NCI-H82 treated with DMSO at 0.1 percent for 48 hours (cell line): ENCODE data around the gene HSD11B2.
A peak's percentile ranks its signal among the peaks of the same experiment; 100 is the strongest.

Experiments used
- DNase-seq: peaks from one replicate; lab custom pipeline; 2025; ENCODE audit not compliant: unreplicated experiment; lab: John Stamatoyannopoulos, UW

HSD11B2 gene

GRCh38 chr16:67431775-67432505 is 1.0 kb downstream of the HSD11B2 start:
- peak; percentile 21 for DNase-seq

DNA sequence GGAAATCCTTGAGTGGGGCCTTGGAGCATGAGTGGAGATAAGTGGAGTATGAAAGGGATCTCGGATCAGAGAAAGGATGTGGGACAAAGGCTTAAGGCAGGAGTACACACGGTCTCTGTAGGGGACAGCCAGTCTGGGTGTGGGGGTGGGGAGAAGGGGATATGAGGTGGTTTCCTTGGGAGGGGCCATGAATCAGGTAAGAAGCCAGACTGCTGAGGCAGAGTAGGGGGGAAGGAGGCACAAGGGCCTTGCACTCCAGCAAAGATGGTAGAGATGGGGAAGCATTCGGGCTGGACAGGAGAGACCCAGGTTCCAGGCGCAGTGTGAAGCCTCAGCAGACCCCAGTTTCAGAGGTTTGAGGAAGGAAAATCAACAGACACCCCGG is 1.6 kb downstream of the HSD11B2 start:
- no peak for DNase-seq

GRCh38 chr16:67433131-67433719 is 2.3 kb downstream of the HSD11B2 start:
- no peak for DNase-seq

DNA sequence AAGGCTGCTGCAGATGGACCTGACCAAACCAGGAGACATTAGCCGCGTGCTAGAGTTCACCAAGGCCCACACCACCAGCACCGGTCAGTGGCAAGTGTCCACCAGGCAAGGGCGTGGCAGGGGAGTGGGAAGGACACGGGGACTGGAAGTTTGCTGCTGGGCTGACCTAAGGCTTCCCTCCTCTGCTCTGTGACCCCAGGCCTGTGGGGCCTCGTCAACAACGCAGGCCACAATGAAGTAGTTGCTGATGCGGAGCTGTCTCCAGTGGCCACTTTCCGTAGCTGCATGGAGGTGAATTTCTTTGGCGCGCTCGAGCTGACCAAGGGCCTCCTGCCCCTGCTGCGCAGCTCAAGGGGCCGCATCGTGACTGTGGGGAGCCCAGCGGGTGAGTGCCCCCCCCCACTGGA is 4.8 kb downstream of the HSD11B2 start:
- DNase-seq, result no peak

GRCh38 chr16:67436640-67437193 is 5.8 kb downstream of the HSD11B2 start:
- DNase-seq, result no peak

DNA sequence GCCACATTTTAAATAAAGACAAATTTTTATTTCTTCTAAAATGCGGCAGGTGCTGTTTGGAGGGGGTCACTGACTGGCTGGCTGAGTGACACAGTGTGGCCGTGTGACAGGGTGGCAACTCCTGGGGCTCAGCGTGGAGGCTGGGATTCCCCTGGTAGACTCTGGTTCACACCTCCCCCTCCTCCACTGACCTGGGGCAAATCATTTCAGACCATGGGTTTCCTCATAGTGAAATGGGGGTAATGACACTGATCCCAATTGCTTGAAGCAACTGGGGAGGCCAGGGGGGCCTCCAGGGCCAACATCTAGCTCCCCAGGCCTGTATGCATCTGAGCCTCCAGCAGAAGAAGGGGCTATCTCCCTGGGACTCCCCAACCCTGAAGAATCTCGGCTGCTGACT is 6.6 kb downstream of the HSD11B2 start:
- DNase-seq, result no peak

DNA sequence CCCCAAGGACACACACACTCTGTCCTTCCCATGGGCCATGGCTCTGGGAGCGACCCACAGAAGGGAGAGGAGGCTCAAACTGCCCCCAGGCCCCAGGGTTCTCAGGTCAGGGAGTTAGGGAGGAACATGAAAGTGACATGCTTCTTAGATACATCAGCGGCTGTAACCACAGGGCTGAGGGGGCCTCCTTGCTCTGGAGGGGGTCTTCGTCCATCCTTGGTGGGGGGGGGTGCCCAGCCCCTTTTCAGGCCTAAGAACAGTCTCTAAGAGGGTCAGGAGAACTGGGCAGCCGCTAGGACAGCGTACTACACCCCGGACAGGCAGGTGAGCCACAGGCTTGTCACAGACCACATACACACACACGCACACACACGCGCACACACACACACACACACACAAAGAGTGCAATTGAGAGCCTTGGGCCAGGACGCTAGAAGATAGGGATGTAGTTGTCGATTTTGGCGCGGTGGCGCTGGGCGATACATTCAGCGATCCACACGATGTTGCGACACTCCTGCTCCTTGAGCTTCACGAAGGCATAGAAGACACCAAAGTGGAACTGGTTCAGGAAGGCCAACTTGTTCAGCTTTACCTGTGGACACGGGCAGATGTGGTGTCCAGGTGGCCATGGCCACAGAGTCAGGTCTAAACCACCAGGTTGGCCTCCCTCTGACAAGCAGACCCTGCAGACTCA is 7.3 kb downstream of the HSD11B2 start:
- no peak for DNase-seq

DNA sequence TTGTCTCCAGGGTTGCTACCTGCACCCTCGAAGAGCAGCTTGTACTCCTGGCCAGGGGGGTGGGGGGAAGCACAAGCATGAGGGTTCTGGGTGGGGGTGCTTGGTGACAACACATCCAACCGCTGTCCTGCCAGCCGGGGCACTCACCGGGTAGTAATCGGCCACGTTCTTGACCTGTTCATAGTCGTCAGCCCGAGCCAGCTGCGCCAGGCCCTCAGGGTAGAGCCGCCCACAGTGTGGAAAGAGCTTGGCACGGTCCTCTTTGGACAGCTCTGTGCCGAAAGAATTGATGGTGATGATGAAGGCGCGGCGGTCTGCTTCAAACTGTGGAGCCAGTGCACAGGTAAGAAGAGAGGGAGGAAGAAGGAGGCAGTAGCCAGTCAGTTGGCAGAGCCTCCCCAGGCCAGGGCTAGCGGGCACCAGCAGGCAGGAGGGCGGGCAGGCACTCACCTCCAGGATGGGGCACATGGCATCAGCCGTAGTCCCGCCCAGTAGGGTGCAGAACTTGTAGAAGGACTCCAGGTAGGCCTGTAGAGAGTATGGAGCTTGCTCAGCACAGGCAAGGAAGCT is 8.0 kb downstream of the HSD11B2 start:
- DNase-seq, result no peak

DNA sequence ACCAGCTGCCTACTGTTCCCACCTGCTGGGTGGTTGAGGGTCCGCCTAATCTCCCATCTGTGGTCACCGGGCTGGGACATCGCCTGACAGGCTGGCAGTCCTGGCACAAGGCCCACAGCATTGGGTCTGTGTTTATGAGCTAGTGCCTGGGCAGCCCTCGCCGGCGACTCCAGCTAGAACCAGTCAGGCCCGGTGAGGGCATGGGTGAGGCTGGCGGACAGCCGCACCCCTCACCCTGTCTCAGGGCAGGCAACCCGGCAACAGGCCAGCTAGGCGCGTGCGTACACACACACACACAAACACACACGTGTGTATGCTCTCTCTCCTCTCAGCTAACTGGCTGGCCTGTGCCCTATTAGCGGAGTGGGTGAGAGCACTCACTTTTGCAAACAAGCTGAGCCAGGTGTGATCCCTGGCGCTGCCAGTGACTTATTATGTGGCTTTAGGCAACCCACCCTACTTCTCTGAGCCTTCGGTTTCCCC is 10.4 kb downstream of the HSD11B2 start:
- DNase-seq, result no peak

GRCh38 chr16:67441907-67442306 is 11.0 kb downstream of the HSD11B2 start:
- no peak for DNase-seq

DNA sequence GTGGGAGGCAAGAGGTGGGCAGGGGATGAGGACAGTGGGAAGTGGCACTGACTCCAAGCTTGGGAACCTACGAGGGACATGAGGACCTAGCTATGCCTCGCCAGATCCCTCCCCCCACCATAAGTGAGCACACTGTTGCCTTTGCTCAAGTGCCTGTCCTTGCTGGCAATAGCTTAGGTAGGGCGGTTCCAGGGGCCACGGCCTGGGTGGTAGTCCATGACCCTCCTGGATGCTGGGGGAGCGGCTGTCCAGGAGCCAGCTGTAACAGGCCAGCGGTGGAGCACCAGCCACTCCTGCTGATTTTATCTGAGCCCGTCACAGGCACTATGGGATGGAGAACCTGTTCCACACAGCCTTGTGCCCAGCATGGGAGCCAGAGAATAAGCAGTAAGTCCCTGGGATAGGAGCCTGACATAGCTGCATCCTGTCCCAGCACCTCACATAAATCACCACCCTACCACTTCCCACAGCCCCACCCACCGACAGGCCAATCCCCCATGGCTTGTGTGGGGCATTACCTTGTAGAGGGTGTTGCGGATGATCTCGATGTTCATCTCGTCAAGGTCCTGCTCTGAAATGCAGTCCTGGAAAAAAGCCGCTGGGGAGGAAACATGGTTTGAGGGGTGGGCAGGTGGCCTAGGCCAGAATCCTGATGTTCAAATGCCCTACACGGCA is 11.8 kb downstream of the HSD11B2 start:
- no peak for DNase-seq

GRCh38 chr16:67443265-67443664 is 12.3 kb downstream of the HSD11B2 start:
- DNase-seq, result no peak

- no peak for DNase-seq
These were observed 13.6 kb downstream of the HSD11B2 start for GRCh38 chr16:67444259-67445125.

GRCh38 chr16:67445126-67445426 is 14.2 kb downstream of the HSD11B2 start:
- DNase-seq, result no peak

- no peak for DNase-seq
These were observed 14.6 kb downstream of the HSD11B2 start for GRCh38 chr16:67445441-67445912.

- DNase-seq, result no peak
These were observed 15.3 kb downstream of the HSD11B2 start for GRCh38 chr16:67445913-67446907.

- no peak for DNase-seq
These were observed 16.1 kb downstream of the HSD11B2 start for GRCh38 chr16:67446968-67447507.

GRCh38 chr16:67447508-67448076 is 16.7 kb downstream of the HSD11B2 start:
- no peak for DNase-seq
